Hepatocyte (in vitro differentiated cells): ENCODE data around the gene BCL11A.

Source experiments
- EZH2 ChIP-seq: fragments of 200-600 bp; sonication (generic); IDR thresholded peaks from 2 replicates; pipeline ENCODE4 v1.6.1; 2016; ENCODE audit warnings: antibody characterized with exemption, mild to moderate bottlenecking, borderline replicate concordance
- EZH2phosphoT487 ChIP-seq: fragments of 200-600 bp; sonication (generic); IDR thresholded peaks from one replicate; pipeline ENCODE4 v1.6.1; 2018; ENCODE audit warnings: antibody characterized with exemption, mild to moderate bottlenecking, low read depth, moderate library complexity; ENCODE audit not compliant: unreplicated experiment, severe bottlenecking
- TF ChIP-seq, protein P1 (sequence below): fragments of 200-600 bp; sonication (generic); IDR thresholded peaks from 2 replicates; pipeline ENCODE4 v1.5.1; 2016; ENCODE audit warnings: antibody characterized with exemption, mild to moderate bottlenecking; ENCODE audit not compliant: poor library complexity

DNA sequence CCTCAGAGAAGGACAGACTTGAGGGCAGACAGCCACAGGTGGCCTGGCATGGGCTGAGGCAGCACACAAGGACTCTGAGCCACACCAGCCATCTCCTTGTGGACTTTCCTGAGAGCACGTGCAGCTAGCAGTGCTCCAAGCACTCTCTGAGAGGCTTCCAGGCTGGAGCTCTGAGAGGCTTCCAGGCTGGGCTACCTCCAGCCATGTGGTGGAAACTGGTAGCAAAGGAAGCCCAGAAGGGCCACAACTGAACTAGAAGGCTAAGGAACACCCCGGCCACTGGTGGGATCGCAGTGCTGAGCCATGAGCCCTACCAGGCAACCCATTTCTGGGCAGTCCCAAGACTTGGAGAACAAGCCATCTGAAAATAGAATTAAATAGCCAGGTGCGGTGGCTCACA is 39.5 kb downstream of the BCL11A start:
- TF ChIP-seq, protein P1, sequence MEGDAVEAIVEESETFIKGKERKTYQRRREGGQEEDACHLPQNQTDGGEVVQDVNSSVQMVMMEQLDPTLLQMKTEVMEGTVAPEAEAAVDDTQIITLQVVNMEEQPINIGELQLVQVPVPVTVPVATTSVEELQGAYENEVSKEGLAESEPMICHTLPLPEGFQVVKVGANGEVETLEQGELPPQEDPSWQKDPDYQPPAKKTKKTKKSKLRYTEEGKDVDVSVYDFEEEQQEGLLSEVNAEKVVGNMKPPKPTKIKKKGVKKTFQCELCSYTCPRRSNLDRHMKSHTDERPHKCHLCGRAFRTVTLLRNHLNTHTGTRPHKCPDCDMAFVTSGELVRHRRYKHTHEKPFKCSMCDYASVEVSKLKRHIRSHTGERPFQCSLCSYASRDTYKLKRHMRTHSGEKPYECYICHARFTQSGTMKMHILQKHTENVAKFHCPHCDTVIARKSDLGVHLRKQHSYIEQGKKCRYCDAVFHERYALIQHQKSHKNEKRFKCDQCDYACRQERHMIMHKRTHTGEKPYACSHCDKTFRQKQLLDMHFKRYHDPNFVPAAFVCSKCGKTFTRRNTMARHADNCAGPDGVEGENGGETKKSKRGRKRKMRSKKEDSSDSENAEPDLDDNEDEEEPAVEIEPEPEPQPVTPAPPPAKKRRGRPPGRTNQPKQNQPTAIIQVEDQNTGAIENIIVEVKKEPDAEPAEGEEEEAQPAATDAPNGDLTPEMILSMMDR = no peak
- TF ChIP-seq EZH2 = no peak
- no peak for TF ChIP-seq EZH2phosphoT487
